ENCODE data around the gene ICOSLG. TPM values are rescaled to one million over a fixed set of nuclear protein-coding genes. Genes with fewer than 3 reads are reported as not detected.
"Not testable (repeated sequence)": the region's sequence is repeated elsewhere in the genome, so short reads cannot be mapped to it uniquely, and the experiment has no call there.

ICOSLG gene
- total RNA-seq, 1 donor from 2014 or later, result 0.99 TPM

DNA sequence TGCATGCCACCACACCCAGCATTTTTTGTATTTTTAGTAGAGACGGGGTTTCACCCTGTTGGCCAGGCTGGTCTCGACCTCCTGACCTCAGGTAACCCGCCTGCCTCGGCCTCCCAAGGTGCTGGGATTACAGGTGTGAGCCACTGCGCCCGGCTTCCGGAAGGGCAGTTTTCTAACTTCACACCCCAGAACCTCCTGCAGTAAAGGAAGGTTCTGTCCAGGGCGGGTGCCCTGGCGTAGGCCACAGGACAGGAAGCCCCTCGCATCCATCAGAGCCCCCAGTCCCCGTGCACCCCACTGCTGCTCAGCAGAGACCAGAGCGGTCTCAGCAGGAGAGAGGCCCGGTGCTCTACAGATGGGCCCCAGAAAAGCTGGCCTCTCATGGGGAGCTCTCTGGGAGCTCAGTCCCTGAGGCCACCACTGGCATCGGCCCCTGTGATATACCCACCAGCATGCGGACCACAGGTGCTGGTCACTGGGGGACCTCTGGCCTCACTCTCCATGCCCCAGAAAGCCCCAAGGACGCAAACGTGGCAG, 25.1 kb upstream of the ICOSLG start:
- no peak for DNase-seq (ENCODE audit: low read depth, low spot score)

DNA sequence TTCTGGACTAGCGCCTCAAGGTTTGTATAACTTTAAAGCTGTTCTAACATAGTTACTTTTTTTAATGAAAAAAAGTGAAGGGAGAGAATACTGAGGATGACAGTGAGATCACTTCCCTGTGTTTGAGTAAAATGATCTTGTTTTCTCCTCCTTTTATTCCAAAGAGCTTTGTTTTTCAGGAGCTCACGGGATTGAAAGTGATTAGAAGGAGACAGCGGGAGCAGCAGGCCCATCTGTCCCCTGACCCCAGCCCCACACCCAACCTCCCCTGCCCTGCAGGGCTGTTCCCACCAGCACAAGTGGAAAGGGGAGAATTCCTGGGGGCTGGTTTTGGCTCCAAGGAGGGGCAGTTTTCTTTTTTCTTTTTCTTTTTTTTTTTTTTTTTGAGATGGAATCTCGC, 23.0 kb upstream of the ICOSLG start:
- DNase-seq (ENCODE audit: low read depth, low spot score), result no peak

GRCh38 chr21:44263221-44263760, 22.5 kb upstream of the ICOSLG start:
- no peak for DNase-seq (ENCODE audit: low read depth, low spot score)

DNA sequence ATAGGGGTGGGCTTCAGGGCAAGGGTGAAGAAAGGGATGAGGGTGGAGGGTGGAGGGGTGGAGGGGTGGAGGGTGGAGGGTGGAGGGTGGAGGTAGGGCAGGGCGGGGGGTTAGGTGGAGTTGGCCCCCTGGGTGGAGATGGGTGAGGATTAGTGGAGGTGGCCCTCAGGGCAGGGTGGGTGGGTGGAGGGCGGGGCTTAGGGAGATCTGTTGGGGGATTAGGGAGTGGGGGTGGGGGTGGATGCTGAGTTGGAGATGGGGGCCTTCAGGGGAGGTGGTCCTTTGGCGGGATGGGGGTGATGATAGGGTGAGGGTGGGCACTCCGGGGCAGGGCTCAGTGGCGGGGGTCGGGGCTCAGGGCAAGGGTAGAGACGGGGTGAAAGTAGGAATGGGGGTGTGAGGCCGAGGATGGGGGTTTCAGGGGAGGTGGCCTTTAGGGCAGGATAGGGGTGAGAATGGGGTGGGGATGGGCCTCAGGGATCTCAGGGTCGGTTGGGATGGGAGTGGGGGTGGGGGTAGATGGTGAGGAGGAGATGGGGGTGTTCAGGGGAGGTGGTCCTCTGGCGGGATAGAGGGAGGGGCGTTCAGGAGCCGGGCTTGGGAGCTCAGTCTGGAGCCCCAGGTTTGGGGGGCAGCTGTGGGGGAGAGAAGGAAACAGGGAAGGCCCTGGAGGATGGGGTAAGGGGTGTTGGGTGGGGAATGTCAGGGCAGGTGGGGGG, 21.8 kb upstream of the ICOSLG start:
- no peak for DNase-seq (ENCODE audit: low read depth, low spot score)

DNA sequence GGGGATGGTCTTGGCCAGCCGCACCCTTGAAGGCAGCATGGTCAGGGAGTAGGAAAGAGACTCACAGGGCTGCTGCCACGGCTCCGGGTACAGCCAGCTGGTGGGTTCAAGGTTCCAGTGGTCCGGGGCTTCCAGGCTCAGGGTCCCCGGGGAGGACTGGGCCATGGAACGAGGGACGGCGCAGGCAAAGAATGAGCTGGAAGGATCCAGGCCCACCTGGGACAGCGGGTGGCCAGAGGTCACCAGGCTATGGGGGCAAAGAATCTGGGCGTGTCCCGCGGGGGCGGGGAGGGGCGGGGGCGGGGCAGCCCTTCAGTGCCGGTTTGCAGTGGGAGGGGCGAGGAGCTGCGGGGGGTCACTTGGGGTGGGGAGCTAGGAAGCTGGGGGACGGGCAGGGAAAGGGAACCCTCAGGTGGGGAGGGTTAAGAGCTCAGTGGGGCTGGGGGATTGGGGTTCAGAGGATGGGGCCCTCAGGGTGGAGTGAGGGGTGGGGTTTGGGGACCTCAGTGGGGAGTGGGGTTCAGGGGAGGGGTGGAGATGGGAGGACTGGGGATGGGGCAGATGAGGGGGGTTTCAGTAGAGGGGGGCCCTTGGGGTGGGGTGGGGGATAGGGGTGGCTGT, 21.0 kb upstream of the ICOSLG start, which contains the start of gene DNMT3L:
Gene DNMT3L (minus strand): TSS at position 223 of the 621 bp plus-strand sequence. CDS start 638 bp downstream, outside the sequence.
- DNase-seq (ENCODE audit: low read depth, low spot score), result no peak

- DNase-seq (ENCODE audit: low read depth, low spot score), result no peak
Observed at GRCh38 chr21:44260791-44261631, 20.3 kb upstream of the ICOSLG start.

DNA sequence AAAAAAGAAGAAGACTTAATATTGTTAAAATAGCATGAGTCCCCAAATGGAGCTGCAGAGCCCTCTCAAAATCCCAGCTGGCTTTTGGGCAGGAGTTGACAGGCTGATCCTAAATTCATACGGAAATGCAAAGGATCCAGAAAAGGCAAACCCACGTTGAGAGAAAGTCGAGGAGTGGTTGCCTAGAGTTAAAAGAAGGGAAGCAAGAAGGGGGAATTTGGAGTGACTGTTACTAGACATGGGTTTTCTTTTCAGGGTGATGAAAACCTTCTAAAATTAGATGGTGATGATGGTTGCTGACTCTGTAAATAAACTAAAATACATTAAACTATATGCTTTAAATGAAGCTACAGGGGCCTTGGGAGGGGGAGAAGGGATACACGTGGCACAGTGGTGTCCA, 19.3 kb upstream of the ICOSLG start:
- DNase-seq (ENCODE audit: low read depth, low spot score), result no peak

- DNase-seq (ENCODE audit: low read depth, low spot score), result no peak
Observed at GRCh38 chr21:44259082-44259705, 18.5 kb upstream of the ICOSLG start.

- DNase-seq (ENCODE audit: low read depth, low spot score), result no peak
Observed at GRCh38 chr21:44258056-44258725, 17.4 kb upstream of the ICOSLG start.

GRCh38 chr21:44255511-44255981, 14.8 kb upstream of the ICOSLG start:
- DNase-seq (ENCODE audit: low read depth, low spot score), result no peak

DNA sequence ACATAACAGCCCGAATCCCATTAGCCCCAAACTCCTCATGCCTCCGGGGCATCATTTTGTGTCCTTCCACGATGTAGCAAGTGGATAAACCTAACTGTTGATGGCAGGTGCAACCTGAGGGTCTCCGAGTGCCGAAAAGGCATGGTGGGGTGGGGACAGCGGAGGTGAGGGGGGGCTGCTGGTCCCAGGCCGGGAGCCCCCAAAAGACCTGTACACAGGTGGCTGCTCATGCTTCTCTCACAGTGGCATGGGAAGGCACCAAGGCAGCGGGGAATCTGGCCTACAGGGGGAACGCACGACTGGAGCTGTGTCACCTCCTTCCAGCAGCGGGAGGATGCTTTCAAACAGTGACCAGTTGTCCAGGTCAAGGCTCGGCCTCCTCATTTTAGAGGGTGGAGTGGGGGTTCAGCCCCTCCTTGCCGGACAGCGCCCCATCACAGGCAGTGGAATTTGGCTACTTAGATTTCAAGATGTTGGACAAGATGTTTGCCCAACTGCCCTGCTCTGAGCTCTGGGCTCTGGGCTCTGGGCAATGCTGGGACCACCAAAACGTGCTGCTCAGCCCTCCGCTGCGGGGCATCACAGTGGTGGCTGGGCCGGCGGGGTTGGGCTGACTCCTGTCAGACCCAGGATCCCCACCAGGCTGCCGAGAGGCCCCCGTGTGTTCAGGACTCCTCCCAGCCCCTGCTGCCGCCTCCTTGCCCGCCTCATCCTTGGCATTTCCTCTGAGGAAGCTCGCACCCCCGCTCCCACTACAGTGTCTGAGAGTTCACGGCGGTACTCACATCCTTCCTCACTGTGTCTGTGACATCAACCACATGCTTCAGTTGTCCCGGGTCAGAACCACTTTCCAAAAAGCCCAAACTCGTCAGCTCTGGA, 13.3 kb upstream of the ICOSLG start:
- DNase-seq (ENCODE audit: low read depth, low spot score), result no peak

- DNase-seq (ENCODE audit: low read depth, low spot score), result not testable (repeated sequence)
Observed at GRCh38 chr21:44249204-44250037, 8.7 kb upstream of the ICOSLG start.

GRCh38 chr21:44247904-44248303, 7.2 kb upstream of the ICOSLG start:
- DNase-seq (ENCODE audit: low read depth, low spot score), result not testable (repeated sequence)

DNA sequence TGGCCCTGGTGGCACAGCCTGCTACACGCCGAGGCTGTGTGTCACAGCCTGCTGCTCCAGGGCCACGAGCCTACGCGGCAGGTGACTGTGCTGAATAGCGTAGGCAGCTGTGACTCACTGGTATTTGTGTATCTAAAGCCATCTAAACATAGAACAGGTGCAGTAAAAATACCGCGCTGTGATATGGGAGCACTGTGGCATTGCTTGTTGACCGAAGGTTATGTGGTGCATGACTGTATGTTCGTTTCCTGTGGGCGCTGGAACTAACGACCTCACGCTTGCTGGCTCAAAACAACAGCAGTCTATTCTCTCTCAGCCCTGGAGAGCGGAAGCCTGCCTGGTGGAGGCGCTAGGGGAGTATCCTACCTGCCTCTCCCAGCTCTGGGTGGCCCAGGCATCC, 3.2 kb upstream of the ICOSLG start:
- DNase-seq (ENCODE audit: low read depth, low spot score), result not testable (repeated sequence)

DNA sequence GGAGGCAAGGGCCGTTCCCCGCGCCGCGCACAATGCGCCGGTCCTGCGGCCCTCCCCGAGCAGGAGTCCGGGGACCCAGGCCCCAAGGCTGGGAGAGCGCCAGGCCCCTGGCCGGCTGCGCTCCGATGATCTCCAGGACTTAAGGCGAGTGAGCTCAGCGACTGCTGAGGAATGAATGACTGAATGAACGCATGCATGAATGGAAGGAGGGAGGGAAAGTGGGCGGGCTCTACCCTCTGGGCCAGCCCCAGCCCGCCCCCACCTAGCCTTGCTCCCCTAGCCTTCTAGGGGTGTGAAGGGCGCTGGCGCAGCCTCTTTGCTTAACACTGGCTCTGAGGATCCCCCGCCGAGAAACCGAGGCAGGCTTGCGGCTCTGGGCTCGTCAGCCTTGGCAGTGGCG, 538 bp upstream of the ICOSLG start:
- not testable (repeated sequence) for DNase-seq (ENCODE audit: low read depth, low spot score)

- DNase-seq (ENCODE audit: low read depth, low spot score), result not testable (repeated sequence)
Observed at GRCh38 chr21:44240353-44240752, 390 bp downstream of the ICOSLG start.

DNA sequence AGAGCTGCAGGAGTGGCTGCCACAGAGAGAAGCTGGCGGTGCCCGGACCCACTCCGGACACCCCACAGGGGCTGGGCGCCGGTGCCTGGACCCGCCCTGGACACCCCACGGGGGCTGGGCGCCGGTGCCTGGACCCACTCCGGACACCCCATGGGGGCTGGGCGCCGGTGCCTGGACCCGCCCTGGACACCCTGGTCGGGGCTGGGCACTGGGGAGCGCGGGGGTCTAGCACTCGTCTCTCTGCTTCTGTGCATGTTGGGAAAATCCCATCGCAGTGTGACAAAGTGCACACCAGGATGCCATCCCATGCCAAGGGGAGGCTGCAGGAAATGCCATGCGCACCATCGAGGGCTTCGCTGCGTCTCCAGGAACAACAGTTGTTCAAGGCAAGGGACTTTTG, 11.2 kb downstream of the ICOSLG start:
- not testable (repeated sequence) for DNase-seq (ENCODE audit: low read depth, low spot score)

DNA sequence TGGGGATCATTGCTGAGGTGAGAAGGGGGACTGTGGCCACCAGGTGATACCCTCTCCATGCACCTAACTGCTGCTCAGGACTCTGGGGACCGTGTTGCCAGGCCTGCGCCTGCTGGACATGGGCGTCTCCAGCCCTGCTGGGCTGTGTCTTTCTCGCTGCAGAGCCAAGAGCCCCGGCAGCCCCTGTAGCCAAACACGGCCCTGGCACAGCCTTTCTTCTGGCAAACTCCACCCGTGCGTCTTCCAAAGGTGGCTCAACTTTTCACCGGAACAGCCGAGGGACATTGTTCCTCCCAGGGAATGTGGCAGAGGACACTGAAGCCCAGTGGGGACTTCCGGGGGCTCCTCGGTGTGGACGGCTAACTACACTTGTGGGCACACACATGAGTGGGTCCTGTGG, 12.6 kb downstream of the ICOSLG start:
- not testable (repeated sequence) for DNase-seq (ENCODE audit: low read depth, low spot score)

Measured in pulmonary artery endothelial cell (primary cell).